Memory B cell (primary cell): ENCODE data around the gene S100A16.

Source experiments
- ATAC-seq: fragments of 150-1000 bp; cut with Tn5 transposase; 2 replicates; pipeline ENCODE4 v1.10.0; 2021; ENCODE audit warnings: low read depth, mild to moderate bottlenecking, moderate library complexity
- DNase-seq, 2 donors: peaks; one replicate each; pipeline ENCODE4 v3.0.0; 2022; ENCODE audit warnings: low spot score in 2 of 2
- H3K27ac Mint-ChIP-seq: one replicate; pipeline ENCODE4 v1.8.0; 2022; ENCODE audit warnings: mild to moderate bottlenecking, moderate library complexity, mixed read lengths
- H3K27me3 Mint-ChIP-seq: one replicate; pipeline ENCODE4 v1.8.0; 2022; ENCODE audit warnings: mixed read lengths
- H3K36me3 Mint-ChIP-seq: one replicate; pipeline ENCODE4 v1.8.0; 2022; ENCODE audit warnings: mild to moderate bottlenecking, mixed read lengths
- H3K4me1 Mint-ChIP-seq: one replicate; pipeline ENCODE4 v1.8.0; 2022; ENCODE audit warnings: mixed read lengths
- H3K4me3 Mint-ChIP-seq: one replicate; pipeline ENCODE4 v1.8.0; 2022; ENCODE audit warnings: mild to moderate bottlenecking, moderate library complexity, mixed read lengths
- H3K9me3 Mint-ChIP-seq: one replicate; pipeline ENCODE4 v1.8.0; 2022; ENCODE audit warnings: mixed read lengths

The S100A16 gene

DNA sequence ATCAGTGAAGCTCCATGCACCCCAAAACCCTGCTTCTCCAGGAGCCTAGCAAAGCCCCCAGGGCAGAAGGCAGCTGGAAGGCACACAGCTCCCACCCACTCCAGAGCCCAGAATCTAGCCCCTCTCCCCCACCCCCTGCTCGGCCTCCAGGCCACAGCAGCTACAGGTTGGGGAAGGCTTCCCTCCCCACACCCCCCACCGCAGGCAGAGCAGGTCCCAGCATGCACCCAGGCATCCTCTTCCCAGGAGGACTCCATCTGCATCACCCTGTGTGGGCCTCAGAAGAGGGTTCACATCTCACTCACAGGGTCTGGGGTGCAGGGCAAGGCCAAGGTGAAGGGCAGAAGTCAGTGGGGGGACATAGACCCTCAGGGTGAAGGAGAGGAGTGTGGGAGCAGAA lies 2.5 kb upstream of the S100A16 start:
- Mint-ChIP-seq H3K36me3 (no peaks in the 10 kb centered on the region), H3K4me3 (no peak overlapping the region), H3K9me3 (no peaks in the 10 kb centered on the region), H3K4me1 (no peaks in the 10 kb centered on the region), H3K27me3 (no peaks in the 10 kb centered on the region), H3K27ac (no peak overlapping the region)
- ATAC-seq (no peak), DNase-seq (no peak)

DNA sequence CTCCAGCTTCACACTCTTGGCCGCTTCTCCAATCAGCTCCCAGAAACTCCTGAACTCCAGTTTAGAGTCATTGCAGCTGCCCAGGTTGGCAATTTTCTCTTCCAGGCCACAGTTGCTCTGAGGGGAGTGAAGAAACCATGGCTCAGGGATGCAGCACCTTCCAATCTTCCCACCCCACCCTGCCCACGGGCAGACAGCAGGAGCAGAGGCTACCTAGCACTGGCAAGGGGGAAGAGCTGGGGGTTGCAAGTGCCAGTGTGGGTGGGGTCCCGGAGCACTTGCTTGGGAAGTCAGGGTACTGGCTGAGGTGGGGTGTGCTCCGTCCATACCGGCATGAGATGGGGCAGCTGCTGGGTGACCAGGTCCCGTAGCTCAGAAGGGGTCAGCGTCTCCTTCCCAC lies 2.0 kb upstream of the S100A16 start:
- Mint-ChIP-seq H3K4me1 (no peaks in the 10 kb centered on the region), H3K9me3 (no peaks in the 10 kb centered on the region), H3K36me3 (no peaks in the 10 kb centered on the region), H3K4me3 (no peak overlapping the region), H3K27me3 (no peaks in the 10 kb centered on the region), H3K27ac (no peak overlapping the region)
- no peak for ATAC-seq
- DNase-seq = no peak

DNA sequence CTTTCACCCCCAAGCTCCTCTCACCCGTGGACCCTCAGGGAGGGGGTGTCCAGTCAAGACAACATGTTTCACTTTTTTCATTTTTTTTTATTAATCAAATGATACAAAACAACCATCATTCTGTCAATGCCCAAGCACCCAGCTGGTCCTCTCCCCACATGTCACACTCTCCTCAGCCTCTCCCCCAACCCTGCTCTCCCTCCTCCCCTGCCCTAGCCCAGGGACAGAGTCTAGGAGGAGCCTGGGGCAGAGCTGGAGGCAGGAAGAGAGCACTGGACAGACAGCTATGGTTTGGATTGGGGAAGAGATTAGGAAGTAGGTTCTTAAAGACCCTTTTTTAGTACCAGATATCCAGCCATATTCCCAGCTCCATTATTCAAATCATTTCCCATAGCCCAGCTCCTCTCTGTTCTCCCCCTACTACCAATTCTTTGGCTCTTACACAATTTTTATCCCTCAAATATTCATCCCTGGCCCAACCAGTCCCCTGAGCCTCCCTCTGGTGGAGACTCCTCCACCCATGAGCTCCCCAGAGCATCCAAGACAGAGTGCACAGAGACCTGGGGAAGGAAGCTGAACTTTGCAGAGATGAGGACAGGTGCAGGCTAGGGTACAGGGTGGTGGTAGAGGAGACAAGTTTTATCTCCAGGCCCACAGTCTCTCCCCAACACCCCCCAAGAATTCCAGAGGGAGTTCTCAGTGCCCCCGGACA lies 1.4 kb upstream of the S100A16 start:
- no peaks in the 10 kb centered on the region for H3K9me3 Mint-ChIP-seq
- H3K27ac Mint-ChIP-seq = no peak overlapping the region
- no peaks in the 10 kb centered on the region for H3K36me3 Mint-ChIP-seq
- DNase-seq (no peak), ATAC-seq (no peak)
- H3K4me3 Mint-ChIP-seq = no peak overlapping the region
- no peaks in the 10 kb centered on the region for H3K27me3 Mint-ChIP-seq
- peaks cover 2% of the 10 kb centered on the region for H3K4me1 Mint-ChIP-seq

DNA sequence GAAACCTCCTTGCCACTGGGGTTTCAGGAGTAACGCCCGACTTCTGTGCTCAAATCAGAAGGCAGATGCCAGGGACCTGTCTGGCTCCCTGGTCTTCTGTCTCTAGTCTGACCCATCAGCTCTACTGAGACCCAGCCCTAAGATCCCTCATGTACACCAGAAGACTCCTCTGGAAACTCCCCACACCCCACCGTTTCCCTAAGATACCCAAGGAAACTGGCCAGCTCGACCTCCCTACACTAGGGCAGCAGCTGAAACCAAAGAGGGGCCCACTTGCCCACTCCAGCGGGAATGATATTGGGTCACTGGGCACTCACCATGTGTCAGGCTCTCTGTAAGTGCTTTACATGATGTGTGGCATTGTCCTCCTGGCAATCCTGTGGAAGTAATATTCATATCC lies 469 bp upstream of the S100A16 start:
- Mint-ChIP-seq H3K27me3 (no peaks in the 10 kb centered on the region), H3K9me3 (no peaks in the 10 kb centered on the region), H3K4me3 (no peak overlapping the region), H3K4me1 (peaks cover 2% of the 10 kb centered on the region), H3K27ac (no peak overlapping the region), H3K36me3 (no peaks in the 10 kb centered on the region)
- no peak for DNase-seq
- ATAC-seq = no peak

DNA sequence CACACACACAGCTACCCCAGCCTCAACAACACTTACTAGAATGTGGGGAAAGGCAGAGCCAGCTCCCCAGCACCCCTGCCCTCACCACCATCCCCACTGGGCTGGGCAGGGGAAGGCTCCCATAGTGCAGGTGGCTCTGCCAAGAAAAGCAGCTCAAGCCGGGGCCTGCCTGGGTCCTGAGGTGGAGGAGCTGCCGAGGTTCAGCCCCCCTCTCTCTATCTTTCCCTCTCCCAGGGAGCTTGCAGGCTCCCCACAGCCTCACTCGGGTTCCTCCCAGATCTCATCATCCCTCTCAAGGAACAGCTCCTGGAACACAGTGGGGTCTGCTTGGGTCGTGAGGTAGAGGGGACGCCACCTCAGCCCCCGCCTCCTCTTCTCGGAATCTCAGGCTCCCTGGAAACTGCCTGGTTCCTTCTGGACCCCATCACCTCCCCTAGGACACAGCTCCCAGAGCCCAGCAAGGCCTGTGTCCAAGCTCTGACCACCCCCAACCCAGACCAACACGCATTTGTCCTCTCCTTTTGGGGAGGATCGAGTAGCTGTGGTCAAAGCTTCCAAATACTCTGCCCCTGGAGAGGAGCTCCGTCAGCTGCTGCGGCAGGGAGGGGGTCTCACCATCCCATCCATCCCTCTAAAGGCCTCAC lies 704 bp downstream of the S100A16 start:
- Mint-ChIP-seq H3K4me1 (peaks cover 2% of the 10 kb centered on the region), H3K9me3 (no peaks in the 10 kb centered on the region), H3K4me3 (no peak overlapping the region), H3K27ac (peak overlapping the region; percentile 40), H3K27me3 (no peaks in the 10 kb centered on the region), H3K36me3 (no peaks in the 10 kb centered on the region)
- ATAC-seq (no peak), DNase-seq (no peak)

DNA sequence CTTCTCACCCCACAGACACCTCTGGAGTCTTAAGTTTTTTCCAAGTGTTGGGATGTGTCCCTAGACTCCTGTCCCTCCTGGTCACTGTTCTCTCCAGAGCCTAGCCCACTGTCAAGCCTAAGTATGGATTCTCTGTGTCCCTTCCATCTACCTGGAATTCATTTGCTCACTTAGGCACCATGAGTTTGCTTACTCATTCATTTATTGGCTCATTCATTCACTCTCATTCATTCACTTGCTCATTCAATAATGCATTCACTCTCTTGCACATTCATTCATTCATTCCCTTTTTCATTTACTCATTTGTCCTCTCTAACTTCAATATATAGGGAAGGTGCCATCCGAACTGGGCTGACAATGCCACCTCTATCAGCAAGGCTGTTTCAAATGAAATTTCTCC lies 1.6 kb downstream of the S100A16 start:
- no peak overlapping the region for H3K27ac Mint-ChIP-seq
- DNase-seq = no peak
- no peak for ATAC-seq
- no peaks in the 10 kb centered on the region for H3K27me3 Mint-ChIP-seq
- no peaks in the 10 kb centered on the region for H3K9me3 Mint-ChIP-seq
- H3K36me3 Mint-ChIP-seq = no peaks in the 10 kb centered on the region
- peaks cover 2% of the 10 kb centered on the region for H3K4me1 Mint-ChIP-seq
- no peak overlapping the region for H3K4me3 Mint-ChIP-seq

DNA sequence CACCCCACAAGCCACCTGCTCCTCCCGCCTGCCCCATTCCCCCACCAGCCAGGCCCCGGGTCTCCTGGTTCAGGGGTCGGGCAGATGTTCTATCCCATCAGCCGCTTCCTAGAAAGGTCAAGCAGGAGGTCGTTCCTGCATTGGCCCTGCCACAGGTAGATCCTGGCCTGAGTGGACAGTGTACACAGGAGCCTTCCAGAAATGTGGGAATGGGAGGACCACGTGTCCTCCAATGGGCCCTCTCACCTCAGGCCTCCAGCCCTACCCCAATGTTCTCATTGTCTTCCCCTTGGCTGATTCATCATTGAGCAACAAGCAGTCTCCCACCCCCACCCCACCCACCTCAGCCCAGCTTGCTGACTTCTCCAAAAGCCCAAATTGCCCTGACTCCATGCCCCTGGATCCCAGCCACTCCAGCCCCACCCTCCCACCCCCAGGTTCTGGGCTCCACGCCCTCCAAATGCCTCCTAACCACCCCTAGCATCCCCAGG lies 2.1 kb downstream of the S100A16 start:
- Mint-ChIP-seq H3K27ac (no peak overlapping the region), H3K36me3 (no peaks in the 10 kb centered on the region), H3K4me1 (peaks cover 2% of the 10 kb centered on the region), H3K27me3 (no peaks in the 10 kb centered on the region), H3K4me3 (no peak overlapping the region), H3K9me3 (no peaks in the 10 kb centered on the region)
- DNase-seq (no peak), ATAC-seq (no peak)

DNA sequence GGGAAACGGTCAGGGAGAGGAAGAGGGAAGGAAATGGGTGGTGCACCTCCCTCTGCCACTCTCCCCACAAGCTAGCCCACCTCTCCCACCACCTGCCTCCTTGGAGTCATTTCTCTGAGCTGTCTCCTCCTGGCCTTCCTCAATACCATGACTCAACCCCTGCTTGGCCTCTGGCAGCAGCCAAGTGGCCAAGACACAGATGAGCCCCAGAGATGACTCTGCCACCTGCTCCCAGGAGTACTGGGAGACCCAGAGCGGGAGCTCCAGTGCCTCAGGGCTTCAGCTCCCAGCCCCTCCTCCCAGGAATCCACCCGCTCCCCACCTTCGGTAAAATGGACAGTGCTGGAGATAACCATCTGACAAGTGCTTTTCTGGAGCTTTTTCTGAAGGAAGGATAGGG lies 2.6 kb downstream of the S100A16 start:
- no peak overlapping the region for H3K4me3 Mint-ChIP-seq

DNA sequence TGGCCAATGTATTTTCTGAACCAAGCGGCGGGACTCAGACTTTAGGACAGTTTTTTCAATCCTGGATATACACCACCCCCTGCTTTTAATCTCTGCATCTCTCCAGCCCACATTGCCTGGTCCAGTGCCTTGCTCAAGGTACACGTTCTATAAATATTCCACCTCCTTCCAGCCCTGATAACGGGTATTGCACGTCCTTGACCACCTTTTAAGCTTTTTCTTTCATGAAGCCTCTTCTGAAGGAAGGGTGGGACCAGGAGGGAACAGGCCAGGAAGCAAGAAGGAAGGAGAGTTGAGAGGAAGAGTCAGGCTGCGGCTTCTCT lies 3.4 kb downstream of the S100A16 start:
- DNase-seq = no peak
- no peak for ATAC-seq
- Mint-ChIP-seq H3K36me3 (no peaks in the 10 kb centered on the region), H3K4me1 (peaks cover 5% of the 10 kb centered on the region), H3K27me3 (no peaks in the 10 kb centered on the region), H3K9me3 (no peaks in the 10 kb centered on the region), H3K4me3 (no peak overlapping the region), H3K27ac (no peak overlapping the region)

More for the DNA sequence above, 2.6 kb downstream of the S100A16 start:
- Mint-ChIP-seq H3K27me3 (no peaks in the 10 kb centered on the region), H3K27ac (no peak overlapping the region), H3K36me3 (no peaks in the 10 kb centered on the region), H3K4me1 (peaks cover 3% of the 10 kb centered on the region), H3K9me3 (no peaks in the 10 kb centered on the region)
- ATAC-seq = no peak
- no peak for DNase-seq

DNA sequence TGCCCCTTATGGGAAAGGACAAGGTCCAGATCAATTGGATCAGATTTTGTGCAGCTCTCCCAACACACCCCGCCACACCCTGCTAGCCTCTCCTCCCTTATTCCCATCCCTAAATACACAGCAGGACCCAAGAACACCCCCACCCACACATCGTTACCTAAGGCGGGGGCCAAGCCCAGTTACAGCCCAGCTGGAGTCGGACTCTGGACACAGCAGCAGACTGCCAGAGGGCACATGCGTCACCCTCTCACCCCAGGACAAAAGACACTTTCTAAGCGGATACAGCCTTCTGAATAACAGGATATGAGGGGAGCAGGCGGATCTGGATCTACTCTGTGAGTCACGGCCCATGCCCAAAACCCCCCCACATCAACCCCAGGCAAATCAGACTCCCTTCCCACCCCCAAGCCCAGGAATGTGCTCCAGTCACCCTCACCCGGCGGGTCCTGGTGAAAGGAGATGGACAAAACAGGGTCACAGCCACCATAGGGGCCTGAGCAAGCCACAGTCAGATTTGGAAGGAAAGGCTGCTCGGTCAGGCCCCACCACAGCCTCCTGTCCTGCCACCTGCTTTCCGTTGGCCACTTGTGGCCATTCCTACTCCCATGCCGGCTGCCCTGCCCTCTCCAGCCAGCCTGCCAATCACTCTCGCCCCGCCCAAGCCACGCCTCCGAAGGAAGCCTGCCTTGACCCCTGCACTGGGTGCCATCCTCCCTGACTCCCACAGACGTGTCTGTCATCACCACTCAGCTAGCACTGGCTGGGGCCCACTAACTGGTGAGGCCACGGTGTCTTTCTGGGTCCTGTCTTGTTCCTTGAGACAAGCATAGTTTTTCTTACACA lies 4.0 kb downstream of the S100A16 start:
- no peak overlapping the region for H3K4me3 Mint-ChIP-seq
- H3K27me3 Mint-ChIP-seq = no peaks in the 10 kb centered on the region
- ATAC-seq (no peak), DNase-seq (no peak)
- H3K9me3 Mint-ChIP-seq = no peaks in the 10 kb centered on the region
- H3K36me3 Mint-ChIP-seq = no peaks in the 10 kb centered on the region
- no peak overlapping the region for H3K27ac Mint-ChIP-seq
- peaks cover 5% of the 10 kb centered on the region for H3K4me1 Mint-ChIP-seq

DNA sequence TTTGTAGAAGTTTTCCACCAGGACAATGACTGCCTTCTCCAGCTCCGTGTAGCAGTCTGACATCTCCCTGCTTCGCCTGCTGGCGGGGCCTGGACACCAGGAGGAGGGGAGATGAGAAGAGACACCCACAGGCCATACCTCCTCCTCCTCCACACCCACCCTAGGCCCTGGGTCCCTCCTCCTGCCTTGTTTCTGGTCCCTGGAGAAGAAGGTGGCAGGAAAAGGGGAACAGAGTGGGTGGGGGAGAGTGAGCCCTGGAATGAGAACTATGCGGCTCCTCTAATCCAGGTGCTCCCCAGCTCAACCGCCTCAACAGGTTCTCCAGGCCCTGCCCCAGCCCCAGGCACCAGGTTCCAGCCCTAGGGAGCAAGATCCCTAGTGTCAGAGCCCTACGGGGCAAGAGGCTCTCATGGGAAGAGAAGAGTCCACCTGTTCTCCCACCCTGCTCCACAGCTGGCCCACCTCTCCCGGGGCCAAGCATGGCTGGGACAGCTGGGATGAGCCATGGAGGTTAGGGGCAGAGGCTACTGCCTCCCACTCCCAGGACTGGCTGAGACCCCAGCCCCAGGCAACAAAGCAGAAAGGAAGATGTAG lies 4.8 kb downstream of the S100A16 start:
- Mint-ChIP-seq H3K36me3 (no peaks in the 10 kb centered on the region), H3K4me1 (peaks cover 5% of the 10 kb centered on the region), H3K27ac (no peak overlapping the region), H3K9me3 (no peaks in the 10 kb centered on the region), H3K27me3 (no peaks in the 10 kb centered on the region), H3K4me3 (no peak overlapping the region)
- ATAC-seq = no peak
- DNase-seq = no peak

DNA sequence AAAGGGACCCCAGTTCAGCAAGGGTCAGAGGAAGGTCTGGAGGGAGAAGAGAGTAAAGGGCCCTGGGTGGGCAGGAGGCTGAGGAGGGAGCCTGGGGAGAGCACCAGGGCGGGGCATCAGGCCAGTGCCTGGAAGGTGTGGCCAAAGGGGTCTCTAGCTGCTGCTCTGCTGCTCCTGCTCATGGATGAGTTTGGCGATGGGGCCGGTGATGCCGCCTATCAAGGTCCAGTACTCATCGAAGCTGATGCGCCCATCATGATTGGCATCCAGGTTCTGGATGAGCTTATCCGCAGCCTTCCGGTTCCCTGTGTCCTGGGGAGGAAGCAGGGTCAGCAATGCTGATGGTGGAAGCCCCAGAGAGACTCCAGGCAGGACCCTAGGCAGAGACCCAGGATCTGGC lies 5.6 kb downstream of the S100A16 start:
- Mint-ChIP-seq H3K4me3 (no peak overlapping the region), H3K27me3 (no peaks in the 10 kb centered on the region), H3K9me3 (no peaks in the 10 kb centered on the region), H3K4me1 (peaks cover 5% of the 10 kb centered on the region), H3K36me3 (no peaks in the 10 kb centered on the region), H3K27ac (no peak overlapping the region)
- ATAC-seq (no peak), DNase-seq (no peak)

DNA sequence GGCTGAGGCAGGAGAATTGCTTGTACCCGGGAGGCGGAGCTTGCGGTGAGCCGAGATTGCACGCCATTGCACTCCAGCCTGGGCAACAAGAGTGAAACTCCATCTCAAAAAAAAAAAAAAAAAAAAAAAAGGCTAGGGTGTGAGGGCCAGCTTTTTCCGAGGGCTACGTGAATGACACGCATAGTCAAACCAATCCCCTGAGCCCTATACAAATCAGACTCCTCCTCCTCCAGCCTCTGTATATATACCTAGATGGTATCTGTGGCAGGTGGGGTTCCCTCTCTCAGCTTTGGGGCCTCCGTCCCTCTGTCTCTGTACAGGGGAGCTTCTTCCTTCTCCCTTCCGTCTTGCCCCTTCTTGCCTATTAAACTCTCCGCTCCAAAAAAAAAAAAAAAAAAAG lies 6.7 kb downstream of the S100A16 start:
- Mint-ChIP-seq H3K9me3 (no peaks in the 10 kb centered on the region), H3K27ac (no peak overlapping the region), H3K36me3 (no peaks in the 10 kb centered on the region), H3K4me1 (peaks cover 5% of the 10 kb centered on the region), H3K27me3 (no peaks in the 10 kb centered on the region), H3K4me3 (no peak overlapping the region)
- DNase-seq (no peak), ATAC-seq (no peak)

DNA sequence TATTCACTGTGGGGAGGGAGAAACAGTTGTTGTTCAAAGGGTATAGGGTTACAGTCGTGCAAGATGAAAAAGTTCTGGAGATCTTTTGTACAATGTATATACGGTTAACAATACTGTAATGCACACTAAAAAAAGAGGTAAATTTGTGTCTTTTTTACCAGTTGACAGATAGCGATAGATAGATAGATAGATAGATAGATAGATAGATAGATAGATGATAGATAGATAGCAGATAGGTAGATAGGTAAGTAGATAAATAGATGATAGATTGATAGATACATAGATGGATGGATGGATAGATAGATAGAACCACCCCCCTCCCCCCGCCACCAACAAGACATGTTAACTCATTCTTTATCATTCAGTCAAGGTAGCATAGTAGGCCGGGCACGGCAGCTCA lies 10.2 kb downstream of the S100A16 start:
- Mint-ChIP-seq H3K9me3 (no peaks in the 10 kb centered on the region), H3K27ac (peak overlapping the region; percentile 60), H3K4me1 (peaks cover 14% of the 10 kb centered on the region), H3K27me3 (no peaks in the 10 kb centered on the region), H3K4me3 (no peak overlapping the region), H3K36me3 (no peaks in the 10 kb centered on the region)
- ATAC-seq (no peak), DNase-seq (no peak)
